OCI-LY7 (cell line): Measurements from ENCODE around the gene SMIM17.

Experiments used
- CTCF ChIP-seq: fragments of 200-600 bp; sonication (generic); conservative IDR thresholded peaks from 2 replicates; pipeline ENCODE4 v1.5.1; 2014; ENCODE audit warnings: mild to moderate bottlenecking, antibody characterized with exemption, low read length, moderate library complexity, mixed read lengths
- EZH2phosphoT487 ChIP-seq: fragments of 200-600 bp; sonication (generic); IDR thresholded peaks from 2 replicates; pipeline ENCODE4 v1.6.1; 2018; ENCODE audit warnings: low read depth, borderline replicate concordance, mild to moderate bottlenecking, mixed run types, antibody characterized with exemption, low read length, moderate library complexity, mixed read lengths

DNA sequence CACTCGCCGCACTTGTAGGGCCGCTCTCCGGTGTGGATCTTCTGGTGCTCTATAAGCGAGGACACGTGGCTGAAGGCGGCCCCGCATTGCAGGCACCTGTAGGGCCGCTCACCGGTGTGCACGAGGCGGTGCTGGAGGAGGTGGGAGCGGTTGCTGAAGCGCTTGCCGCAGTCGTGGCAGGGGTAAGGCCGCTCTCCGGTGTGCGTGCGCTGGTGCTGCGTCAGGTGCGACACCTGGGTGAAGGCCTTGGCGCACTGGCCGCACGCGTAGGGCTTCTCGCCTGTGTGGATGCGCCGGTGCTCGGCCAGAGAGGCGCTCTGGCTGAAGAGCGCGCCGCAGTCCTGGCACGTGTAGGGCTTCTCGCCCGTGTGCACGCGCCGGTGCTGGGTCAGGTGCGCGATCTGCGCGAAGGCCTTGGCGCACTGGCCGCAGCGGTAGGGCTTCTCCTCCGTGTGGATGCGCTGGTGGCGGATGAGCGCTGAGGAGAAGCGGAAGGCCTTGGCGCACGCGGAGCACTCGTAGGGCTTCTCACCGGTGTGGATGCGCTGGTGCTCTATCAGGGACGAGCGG, 21.1 kb downstream of the SMIM17 start:
- TF ChIP-seq CTCF (no peak), EZH2phosphoT487 (no peak)
